SW480 (cell line): ENCODE measurements around the gene NBPF4.
A peak's percentile ranks its signal among the peaks of the same experiment; 100 is the strongest.
"Not testable (repeated sequence)": the region's sequence is repeated elsewhere in the genome, so short reads cannot be mapped to it uniquely, and the experiment has no call there.

Experiments
- DNase-seq: peaks from one replicate; pipeline ENCODE4 v3.0.0-alpha.2; 2016; ENCODE audit warnings: low spot score

NBPF4 gene

DNA sequence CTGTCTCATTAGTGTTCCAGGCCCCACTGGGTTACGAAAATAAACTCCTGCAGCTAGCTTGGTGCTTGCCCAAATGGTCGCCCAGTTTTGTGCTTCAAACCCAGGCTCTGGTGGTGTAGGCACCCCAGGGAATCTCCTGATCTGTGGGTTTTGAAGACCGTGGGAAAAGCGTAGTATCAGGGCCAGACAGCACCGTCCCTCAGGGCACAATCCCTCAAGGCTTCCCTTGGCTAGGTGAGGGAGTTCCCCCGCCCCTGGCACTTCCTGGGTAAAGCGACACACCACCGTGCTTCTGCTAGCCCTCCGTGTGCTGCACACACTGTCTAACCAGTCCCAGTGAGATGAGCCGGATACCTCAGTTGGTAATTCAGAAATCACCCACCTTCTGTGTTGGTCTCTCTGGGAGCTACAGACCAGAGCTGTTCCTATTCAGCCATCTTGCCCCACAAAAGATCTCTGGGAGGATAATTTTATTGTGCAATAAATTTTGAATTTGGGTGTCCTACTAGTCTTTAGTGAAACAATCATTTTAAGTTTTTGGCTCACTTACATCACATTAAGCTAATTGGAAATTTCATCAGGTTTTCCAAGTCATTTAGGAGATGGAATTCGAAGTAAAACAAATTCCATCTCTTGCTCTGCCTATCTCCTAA lies 34.3 kb downstream of the NBPF4 start:
- DNase-seq = no peak

DNA sequence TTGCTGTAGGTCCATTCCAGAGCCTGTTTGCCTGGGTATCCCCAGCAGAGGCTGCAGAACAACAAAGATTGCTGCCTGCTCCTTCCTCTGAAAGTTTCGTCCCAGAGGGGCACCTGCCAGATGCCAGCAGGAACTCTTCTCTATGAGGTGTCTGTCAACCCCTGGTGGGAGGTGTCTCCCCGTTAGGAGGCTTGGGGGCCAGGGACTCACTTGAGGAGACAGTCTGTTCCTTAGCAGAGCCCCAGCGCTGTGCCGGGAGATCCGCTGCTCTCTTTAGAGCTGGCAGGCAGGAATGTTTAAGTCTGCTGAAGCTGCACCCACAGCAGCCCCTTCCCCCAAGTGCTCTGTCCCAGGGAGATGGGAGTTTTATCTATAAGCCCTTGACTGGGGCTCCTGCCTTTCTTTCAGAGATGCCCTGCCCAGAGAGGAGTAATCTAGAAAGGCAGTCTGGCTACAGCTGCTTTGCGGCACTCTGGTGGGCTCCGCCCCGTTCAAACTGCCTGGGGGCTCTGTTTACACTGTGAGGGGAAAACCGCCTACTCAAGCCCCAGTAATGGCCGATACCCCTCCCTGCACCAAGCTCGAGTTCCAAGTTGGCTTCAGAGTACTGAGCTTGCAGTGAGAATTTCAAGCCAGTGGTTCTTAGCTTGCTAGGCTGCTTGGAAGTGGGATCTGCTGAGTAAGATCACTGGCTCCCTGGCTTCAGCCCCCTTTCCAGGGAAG lies 35.0 kb downstream of the NBPF4 start:
- DNase-seq = no peak

DNA sequence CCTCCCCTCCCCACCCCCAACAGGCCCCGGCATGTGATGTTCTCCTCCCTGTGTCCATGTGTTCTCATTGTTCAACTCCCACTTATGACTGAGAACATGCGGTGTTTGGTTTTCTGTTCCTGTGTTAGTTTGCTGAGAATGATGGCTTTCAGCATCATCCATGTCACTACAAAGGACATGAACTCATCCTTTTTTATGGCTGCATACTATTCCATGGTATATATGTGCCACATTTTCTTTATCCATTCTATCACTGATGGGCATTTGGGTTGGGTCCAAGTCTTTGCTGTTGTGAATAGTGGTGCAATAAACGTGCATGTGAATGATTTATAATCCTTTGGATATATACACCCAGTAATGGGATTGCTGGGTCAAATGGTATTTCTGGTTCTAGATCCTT lies 40.3 kb downstream of the NBPF4 start:
- DNase-seq = not testable (repeated sequence)

DNA sequence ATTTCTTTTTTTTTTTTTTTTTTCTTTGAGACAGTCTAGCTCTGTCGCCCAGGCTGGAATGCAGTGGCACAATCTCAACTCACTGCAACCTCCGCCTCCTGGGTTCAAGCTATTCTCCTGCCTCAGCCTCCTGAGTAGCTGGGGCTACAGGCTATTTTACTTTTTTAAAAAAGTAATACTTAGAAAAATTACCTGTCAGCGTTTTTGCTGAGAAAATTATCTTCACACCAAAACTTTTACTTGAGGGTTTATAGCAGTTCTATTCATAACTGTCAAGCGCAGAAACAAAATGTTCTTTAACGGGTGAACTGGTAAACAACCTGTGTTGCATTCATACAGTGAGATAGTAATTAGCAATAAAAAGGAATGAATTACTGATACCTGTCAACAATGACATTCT lies 42.2 kb downstream of the NBPF4 start:
- DNase-seq = no peak

DNA sequence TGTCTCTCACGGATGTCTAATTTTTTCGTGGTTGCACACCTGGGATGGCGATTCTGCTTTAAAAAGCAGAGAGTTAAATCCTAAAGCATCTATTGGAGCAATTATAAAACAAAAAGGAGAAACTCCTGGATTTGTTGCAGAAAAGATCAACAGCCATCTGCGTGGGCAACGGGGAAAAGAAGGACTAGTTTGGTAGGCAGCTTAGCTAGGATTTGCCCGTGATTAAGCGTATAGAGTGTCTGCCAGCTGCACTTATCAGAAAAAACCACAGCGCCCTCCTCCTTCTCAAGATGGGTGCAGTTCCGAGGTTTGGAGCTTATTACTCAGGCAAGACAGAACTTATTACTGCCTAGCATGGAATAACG lies 43.2 kb downstream of the NBPF4 start:
- DNase-seq = peak; percentile 74

DNA sequence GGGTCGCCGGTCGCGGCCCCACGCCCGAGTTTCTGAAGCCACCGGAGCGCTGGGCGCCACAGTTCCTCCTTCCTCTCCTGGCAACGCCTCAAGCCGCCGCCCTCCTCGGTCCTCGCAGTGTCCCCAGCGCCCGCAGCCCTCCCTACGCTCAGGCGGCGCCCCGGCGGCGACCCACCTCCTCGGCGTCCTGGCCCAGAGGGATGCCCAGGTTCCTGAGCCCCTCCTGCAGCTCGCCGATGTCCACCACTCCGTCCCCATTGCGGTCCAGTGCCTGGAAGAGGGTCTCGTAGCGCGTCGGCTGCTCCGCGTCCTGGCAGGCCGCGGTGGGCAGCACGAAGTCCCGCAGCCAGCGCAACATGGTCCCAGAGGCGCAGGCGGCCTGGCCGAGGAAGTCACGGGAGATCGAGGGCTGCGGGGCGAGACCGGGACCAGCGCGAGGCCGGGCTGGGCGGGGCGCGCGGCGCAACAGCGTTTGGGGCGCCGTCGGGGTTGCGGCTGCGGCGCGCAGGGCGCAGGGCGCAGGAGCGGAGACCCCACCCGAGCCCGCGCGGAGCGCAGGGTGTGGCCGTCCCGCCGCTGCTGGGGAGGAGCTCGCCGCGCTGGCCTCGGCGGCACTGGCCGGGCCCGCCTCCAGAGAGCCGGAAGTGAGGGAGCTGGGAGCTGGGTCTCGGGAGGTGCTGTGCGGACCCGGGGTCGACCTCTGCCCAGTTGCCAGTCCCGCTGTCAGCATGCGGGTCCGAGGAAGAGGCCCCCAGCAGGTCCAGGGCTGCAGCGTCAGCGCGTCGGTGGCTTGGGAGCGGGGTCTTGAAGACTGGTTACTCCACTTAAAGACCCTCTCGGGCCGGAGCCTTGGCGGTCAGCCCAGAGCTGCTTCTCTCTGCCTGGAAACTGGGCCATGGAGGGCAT lies 43.8 kb downstream of the NBPF4 start, which contains the start of gene SLC25A24:
SLC25A24 (minus strand) TSS at position 563 of the 906 bp plus-strand sequence; CDS start at position 358, 205 bp downstream.
- peak; percentile 78 for DNase-seq

DNA sequence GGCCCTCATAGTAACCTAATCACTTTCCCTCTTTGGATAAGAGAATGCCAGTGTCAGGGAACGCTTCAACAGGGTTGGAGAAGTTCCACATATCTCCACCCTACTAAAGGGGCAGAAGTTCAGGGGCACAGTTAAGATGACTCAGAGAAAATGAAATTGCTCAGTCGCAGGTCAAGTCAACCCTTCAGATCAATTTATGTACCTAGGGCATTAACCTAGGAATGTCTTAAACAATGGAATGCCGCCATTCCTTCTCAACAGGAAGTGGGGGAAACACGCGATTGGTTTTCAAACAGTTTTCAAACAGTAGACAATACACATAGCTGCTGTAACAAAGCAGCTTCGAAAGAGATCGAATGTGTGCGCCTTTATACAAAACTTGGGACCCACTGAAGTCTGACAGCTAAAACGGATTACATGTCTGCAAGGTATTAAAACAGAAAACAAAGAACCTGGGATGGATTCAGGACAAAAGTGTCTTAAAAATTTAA lies 44.6 kb downstream of the NBPF4 start:
- DNase-seq = peak; percentile 55

DNA sequence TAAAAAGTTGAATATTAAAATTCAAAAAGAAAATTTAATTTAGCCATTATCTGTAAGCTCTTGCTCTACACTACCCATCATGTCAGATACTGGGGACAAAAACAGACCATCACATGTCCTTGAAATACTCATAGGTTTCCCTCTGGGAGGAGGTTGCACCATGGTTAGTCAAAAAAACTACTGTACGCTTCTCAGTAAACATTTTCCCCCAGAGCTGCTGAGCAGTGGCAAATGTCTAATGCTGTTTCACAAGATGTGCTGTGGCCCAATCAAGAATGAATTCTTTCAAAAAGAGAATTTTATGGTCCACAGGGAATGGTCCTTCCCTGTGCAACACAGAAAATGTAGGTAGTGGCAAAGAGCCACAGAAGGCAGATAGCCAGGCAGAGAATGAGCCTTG lies 49.8 kb downstream of the NBPF4 start:
- no peak for DNase-seq

DNA sequence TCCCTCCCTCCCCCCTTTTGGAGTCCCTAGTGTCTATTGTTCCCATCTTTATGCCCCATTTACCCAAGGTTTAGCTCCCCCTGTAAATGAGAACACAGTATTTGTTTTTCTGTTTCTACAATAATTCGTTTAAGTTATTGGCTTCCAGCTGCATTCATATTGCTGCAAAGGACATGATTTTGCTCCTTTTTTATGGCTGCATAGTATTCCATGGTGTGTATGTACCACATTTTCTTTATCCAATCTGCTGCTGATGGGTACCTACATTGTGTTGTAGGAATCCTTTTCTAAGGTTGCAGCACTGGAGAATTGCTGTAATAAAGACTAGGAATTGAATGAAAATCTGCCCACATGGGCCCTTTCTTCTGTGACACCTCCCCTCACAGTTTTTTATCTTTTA lies 50.5 kb downstream of the NBPF4 start:
- DNase-seq = no peak

DNA sequence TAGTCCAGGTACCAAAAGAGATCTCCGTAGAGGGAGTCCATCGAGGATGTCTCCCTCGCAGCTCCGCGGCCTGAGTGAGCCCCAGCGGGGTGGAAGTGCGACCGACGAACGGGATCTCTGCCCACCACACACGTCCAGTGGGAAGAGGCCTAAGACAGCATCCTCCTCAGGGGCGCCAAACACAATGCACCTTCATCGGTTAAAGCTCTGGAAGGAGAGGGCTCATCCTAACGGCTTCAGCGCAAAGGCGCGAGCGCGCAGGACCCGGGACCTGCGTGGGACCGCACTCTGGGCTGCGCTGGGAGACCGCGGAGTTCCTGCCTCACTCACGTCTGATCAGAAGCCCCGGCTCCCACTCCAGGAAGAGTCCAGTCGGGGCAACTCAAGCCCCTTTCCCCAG lies 51.3 kb downstream of the NBPF4 start:
- DNase-seq = no peak

DNA sequence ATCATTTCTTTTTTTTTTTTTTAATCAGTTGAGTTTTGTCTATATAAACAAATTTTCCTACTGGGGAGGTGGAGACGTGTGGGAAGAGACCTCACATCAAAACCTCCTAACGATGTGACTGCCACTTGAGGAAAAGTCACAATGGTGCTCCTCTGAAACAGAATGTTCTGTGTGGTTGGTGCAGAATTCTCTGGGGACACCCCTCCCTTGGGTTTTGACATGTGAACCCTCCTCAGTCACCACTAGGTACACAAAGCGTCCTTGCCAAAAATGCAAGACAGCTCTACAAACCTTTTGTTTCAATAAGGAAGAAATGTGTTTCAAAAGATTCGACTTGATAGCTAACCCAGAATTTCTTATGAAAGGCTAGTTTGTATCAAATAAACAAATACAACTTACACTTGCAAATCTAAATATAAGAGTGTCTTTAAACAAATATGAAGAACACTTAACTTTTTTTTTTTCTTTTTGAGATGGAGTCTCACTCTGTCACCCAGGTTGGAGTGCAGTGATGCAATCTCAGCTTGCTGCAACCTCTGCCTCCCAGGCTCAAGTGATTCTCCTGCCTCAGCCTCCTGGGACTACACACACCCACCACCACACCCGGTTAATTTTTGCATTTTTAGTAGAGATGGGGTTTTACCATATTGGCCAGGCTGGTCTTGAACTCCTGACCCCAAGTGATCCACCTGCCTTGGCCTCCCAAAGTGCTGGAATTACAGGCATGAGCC lies 53.0 kb downstream of the NBPF4 start:
- no peak for DNase-seq

DNA sequence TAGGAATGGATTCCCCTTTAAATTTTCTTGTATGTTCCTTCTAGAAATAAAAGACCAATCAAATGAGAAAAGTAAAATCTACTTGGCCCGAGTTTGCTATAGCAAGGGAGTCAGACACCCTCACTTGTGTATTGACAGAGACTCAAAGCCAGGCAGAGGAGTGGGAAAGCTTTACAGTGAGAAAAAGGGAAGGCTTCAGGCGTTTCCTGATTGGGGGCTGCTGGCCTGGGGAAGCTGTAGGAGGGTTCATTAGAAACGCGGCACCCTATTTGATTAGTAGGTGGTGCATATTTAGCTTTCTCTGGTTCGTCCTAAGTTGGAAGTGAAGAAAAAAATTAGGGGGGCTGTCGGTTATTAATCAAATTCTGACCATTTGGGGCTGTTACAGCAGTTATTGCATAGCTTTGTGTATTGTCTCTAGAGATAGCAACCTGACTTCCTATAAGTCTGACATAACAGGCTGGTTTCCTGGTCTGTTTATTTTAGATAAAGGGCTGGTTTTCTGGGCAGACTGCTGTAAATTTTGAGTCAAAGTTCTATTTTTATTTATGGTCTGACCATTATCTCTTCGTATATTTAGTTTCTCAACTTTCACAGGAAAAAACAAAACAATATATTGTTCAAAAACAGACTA lies 53.8 kb downstream of the NBPF4 start:
- DNase-seq = no peak

DNA sequence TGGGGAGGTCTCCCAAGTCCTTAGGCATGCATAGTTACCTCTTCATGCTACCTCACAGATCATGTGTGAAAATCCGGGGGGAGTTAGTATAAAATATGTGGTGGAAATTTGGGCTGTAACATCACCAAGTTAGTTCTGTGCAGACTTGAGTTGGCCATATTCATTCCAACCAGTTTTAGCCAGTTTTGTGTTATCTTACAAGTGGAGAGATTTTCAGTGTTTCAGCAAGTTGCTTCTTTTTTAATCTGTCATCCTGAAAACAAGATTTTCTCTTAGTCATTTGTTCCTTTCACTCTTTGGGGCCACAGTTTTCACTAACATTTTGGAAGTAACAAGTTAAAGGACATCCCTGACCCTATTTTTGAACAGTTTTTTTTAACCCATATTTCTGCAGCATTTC lies 55.1 kb downstream of the NBPF4 start:
- DNase-seq = no peak

DNA sequence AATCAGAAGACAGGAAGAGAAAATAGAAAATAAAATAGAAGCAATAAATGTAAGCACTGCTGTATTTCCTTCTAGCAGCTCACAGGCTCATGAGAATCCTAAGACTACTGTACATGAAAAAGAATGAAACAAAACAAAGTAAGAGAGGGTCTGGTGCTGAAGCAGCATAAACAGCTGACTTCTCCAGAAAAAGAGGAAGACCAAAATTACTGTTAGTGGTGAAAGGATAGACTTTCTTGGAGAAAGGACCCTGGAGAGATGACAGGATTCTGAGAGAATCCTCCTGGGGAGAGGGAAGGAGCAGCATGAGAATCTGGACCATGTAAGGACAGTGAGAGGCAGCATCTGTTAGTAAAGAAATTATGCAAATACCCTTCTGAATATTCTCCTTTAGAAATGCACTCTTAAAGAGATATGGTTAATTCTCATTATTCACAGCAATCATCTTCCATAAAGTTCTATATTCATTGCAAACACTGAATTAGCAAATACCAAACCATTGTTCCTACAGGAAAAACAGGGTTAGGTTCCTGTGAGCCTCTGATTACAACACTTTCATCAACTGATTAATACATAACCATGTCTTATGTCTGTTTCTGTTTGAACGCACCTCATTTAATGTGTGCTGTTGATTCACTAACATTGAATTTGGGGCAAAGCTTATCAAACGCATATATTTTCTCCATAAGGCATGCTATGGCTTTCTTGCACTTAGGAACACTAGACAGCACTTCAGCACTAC lies 60.7 kb downstream of the NBPF4 start:
- DNase-seq = no peak

DNA sequence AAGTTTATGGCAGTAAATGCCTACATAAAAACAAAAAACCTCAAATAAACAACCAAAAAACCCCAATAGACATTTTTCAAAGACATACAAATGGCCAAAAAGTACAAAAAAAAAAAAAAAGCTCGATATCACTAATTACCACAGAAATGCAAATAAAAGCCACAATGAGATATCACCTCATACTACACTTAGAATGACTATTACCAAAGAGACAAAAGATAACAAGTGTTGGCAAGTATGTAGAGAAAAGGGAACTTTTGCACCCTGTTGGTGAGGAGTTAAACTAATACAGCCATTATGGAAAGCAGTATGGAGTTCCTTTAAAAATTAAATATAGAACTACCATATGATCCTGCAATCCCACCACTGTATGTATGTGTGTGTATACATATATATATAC lies 64.9 kb downstream of the NBPF4 start:
- DNase-seq = no peak
